ENCODE measurements around the gene KRT86. TPM values are rescaled to one million over a fixed set of nuclear protein-coding genes. Genes with fewer than 3 reads are reported as not detected.

Gene KRT86
- total and polyA plus RNA-seq, 2 of the 8 experiments (the other 6 are each of a cell fraction or from before 2014, with no cell fraction given) = 0.12 TPM; not detected in 1

- TF ChIP-seq HDAC2 (IDR thresholded peaks at IDR 0.05; ENCODE audit: borderline replicate concordance in 1 of 2, low read depth in 2 of 2, low read length in 2 of 2) (no peak), SUZ12 (IDR thresholded peaks at IDR 0.05; ENCODE audit: low read length) (no peak), BACH1 (IDR thresholded peaks at IDR 0.05; ENCODE audit: low read length) (no peak), TAF7 (optimal IDR thresholded peaks at IDR 0.05; ENCODE audit: borderline replicate concordance, low read depth, low read length) (no peak), FOSL1 (IDR thresholded peaks at IDR 0.05; ENCODE audit: insufficient read depth, low read depth, low read length) (no peak), TEAD4 (IDR thresholded peaks at IDR 0.05; ENCODE audit: low read depth, low read length) (no peak)
Observed at GRCh38 chr12:52257074-52257551, 17.3 kb upstream of the KRT86 start (continued).
